Suprapubic skin (tissue), 4 donors: Measurements from ENCODE around the gene RASSF4.

ENCODE experiments used
- CTCF ChIP-seq, 2 donors: fragments of 200-600 bp in 1 of 2; fragments of 450-650 bp in 1 of 2; sonication (generic) in 1 of 2; IDR thresholded peaks; one replicate each; pipeline ENCODE4 v1.5.1; 2016 to 2019; ENCODE audit warnings: antibody characterized with exemption in 2 of 2, mild to moderate bottlenecking in 1 of 2, moderate library complexity in 1 of 2
- EP300 ChIP-seq: sonication (generic); formaldehyde crosslinking; IDR thresholded peaks from one replicate; pipeline ENCODE4 v1.6.1; 2017; ENCODE audit warnings: antibody characterized with exemption
- POLR2A ChIP-seq, 2 donors: fragments of 450-650 bp; IDR thresholded peaks; one replicate each; pipeline ENCODE4 v1.6.1; 2017; ENCODE audit warnings: antibody characterized with exemption in 2 of 2, mild to moderate bottlenecking in 2 of 2, moderate library complexity in 2 of 2
- POLR2AphosphoS5 ChIP-seq, 3 donors: sonication (generic); formaldehyde crosslinking; IDR thresholded peaks; one replicate each; pipeline ENCODE4 v1.6.1; 2017; ENCODE audit warnings: antibody characterized with exemption in 3 of 3

- no peak for TF ChIP-seq POLR2A (IDR thresholded peaks at IDR 0.05)
- no peak for TF ChIP-seq CTCF (IDR thresholded peaks at IDR 0.05)
- no peak for TF ChIP-seq POLR2AphosphoS5 (IDR thresholded peaks at IDR 0.05)
- TF ChIP-seq EP300, result no peak
These were observed 3.4 kb upstream of the RASSF4 start for GRCh38 chr10:44956226-44956625.
